ENCODE results near the gene ATRN. TPM values are rescaled to one million over a fixed set of nuclear protein-coding genes. Genes with fewer than 3 reads are reported as not detected.

ATRN gene
- total RNA-seq, 1 experiment from 2014 or later: 19.9 TPM

- TF ChIP-seq ZNF532 (CRISPR knock-in tag; IDR thresholded peaks at IDR 0.05; ENCODE audit: borderline replicate concordance) (no peak), E2F4 (CRISPR knock-in tag; IDR thresholded peaks at IDR 0.05; ENCODE audit: borderline replicate concordance, low read depth) (no peak), ETV6 (CRISPR knock-in tag; IDR thresholded peaks at IDR 0.05) (no peak), NR2C2 (CRISPR knock-in tag; IDR thresholded peaks at IDR 0.05) (no peak), FOXK1 (CRISPR knock-in tag; IDR thresholded peaks at IDR 0.05) (no peak), ZNF121 (CRISPR knock-in tag; IDR thresholded peaks at IDR 0.05) (no peak), ZNF232 (CRISPR knock-in tag; IDR thresholded peaks at IDR 0.05) (no peak)
These were observed 196.7 kb downstream of the ATRN start (continued) for GRCh38 chr20:3667434-3668037.

- DNase-seq (ENCODE audit: low spot score): no peak
- no peak overlapping the region for H3K27ac Mint-ChIP-seq
- TF ChIP-seq IRF2 (CRISPR knock-in tag; IDR thresholded peaks at IDR 0.05; ENCODE audit: borderline replicate concordance, low read depth): no peak
- no peak for TF ChIP-seq ZNF281 (CRISPR knock-in tag; IDR thresholded peaks at IDR 0.05)
- no peak for TF ChIP-seq USF1 (CRISPR knock-in tag; IDR thresholded peaks at IDR 0.05)
- no peak for TF ChIP-seq ZNF512 (CRISPR knock-in tag; IDR thresholded peaks at IDR 0.05; ENCODE audit: borderline replicate concordance)
- TF ChIP-seq RELA (CRISPR knock-in tag; IDR thresholded peaks at IDR 0.05; ENCODE audit: borderline replicate concordance): no peak
- ChIA-PET POLR2A (no interaction called here), CTCF (interaction anchor here (1.0 to 6.4 kb wide), 8 partner anchors 11 to 111 kb away, joined by 4 to 56 read pairs (median 7); partner anchors contain the start of genes ADAM33, ADISSP, SIGLEC1 and SPEF1)
- ATAC-seq: no peak
- peaks cover 40% of the 10 kb centered on the region for H3K27me3 Mint-ChIP-seq (ENCODE audit: low read depth)
- peaks cover 25% of the 10 kb centered on the region for H3K4me1 Mint-ChIP-seq
- no peaks in the 10 kb centered on the region for H3K9me3 Mint-ChIP-seq
- H3K4me3 Mint-ChIP-seq: no peak overlapping the region
- no peaks in the 10 kb centered on the region for H3K36me3 Mint-ChIP-seq
These were observed 199.0 kb downstream of the ATRN start for GRCh38 chr20:3669710-3670367.
